ENCODE results near the gene SRGAP2C. TPM values are rescaled to one million over a fixed set of nuclear protein-coding genes. Genes with fewer than 3 reads are reported as not detected.
"Not testable (repeated sequence)": the region's sequence is repeated elsewhere in the genome, so short reads cannot be mapped to it uniquely, and the experiment has no call there.

Gene SRGAP2C
- total RNA-seq, 3 donors from 2014 or later (not counting 1 experiment from before 2014, with no cell fraction given), result 12.0 to 24.0 (median 17.5) TPM

DNA sequence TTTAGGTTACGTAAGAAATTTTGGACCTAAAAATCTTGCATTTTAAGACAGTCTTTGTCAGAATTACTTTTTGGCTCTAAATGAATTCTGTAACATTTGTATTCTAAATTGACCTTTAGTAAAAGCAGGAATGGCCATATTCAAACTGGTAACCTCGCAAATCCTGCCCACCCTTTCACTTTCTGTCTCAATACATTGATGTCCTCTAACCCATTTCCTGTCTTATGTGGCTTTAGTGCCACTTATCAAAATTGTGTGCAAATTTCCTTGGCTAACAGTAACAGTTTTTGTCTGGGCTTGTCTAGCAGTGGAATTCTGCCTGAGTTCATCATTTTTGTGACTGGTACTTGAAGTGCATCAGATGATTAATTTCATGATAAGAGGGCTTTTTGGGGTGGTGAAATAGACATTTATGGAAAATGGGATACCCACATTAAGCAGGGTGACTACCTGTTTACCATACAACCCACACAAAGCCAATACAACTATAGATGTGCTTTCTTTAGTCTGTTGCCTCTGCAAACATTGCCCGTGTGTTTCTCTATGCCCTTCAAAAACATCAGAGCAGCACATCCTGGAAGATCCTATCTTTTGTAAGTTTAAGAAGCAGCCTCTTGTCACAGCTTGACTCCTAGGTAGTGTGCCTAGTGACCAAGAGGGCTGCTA is 205.3 kb downstream of the SRGAP2C start:
- intact Hi-C loops (cut with micrococcal nuclease), result not testable (repeated sequence)
- WGBS (ENCODE audit: insufficient coverage), result no CpG with 5 or more reads among the region's 3 CpGs

DNA sequence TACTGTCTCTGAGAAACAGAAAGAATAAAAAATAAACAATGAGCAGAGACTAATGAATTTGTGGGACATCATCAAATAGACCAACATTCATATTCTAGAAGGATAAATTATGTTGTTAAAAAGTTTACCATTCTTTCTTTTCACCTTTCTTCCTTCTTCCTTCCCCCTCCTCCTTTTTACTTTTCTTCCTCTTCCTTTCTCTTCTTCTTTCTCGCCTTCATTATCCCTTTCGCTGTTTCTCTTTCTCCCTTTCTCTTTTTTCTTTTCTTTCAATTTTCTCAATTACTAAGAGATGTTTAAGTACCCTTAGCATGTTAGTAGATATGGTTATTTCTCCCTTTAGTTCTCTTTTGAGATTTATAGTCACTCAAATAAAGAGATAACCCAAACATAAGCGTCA is 207.4 kb downstream of the SRGAP2C start:
- H3K27ac Mint-ChIP-seq; H3K9me3 ChIP-seq (ENCODE audit: control insufficient read depth, insufficient read depth, low read length); H3K4me3 ChIP-seq (ENCODE audit: low read length); H3K9me3 Mint-ChIP-seq; intact Hi-C loops (cut with micrococcal nuclease); H3K4me1 ChIP-seq (ENCODE audit: control insufficient read depth, insufficient read depth, low read length); H3K4me1 Mint-ChIP-seq; H3K27me3 Mint-ChIP-seq (ENCODE audit: low read depth in 2 of 2); H3K36me3 Mint-ChIP-seq; H3K4me3 Mint-ChIP-seq; H3K36me3 ChIP-seq (ENCODE audit: control insufficient read depth, insufficient read depth, low read length); ATAC-seq; H3K27me3 ChIP-seq (ENCODE audit: control insufficient read depth, insufficient read depth, low read length); DNase-seq; H3K27ac ChIP-seq (ENCODE audit: low read length): not testable (repeated sequence)
- WGBS (ENCODE audit: insufficient coverage), result 100% methylated on average over 1 of the region's 3 CpGs

More for the DNA sequence above, 205.3 kb downstream of the SRGAP2C start:
- not testable (repeated sequence) for H3K9me3 ChIP-seq (ENCODE audit: control insufficient read depth, insufficient read depth, low read length); H3K9me3 Mint-ChIP-seq; DNase-seq; H3K4me1 Mint-ChIP-seq; H3K36me3 ChIP-seq (ENCODE audit: control insufficient read depth, insufficient read depth, low read length); ATAC-seq; H3K4me3 ChIP-seq (ENCODE audit: low read length); H3K4me3 Mint-ChIP-seq; H3K4me1 ChIP-seq (ENCODE audit: control insufficient read depth, insufficient read depth, low read length); H3K27me3 Mint-ChIP-seq (ENCODE audit: low read depth in 2 of 2); H3K27me3 ChIP-seq (ENCODE audit: control insufficient read depth, insufficient read depth, low read length); H3K36me3 Mint-ChIP-seq; H3K27ac ChIP-seq (ENCODE audit: low read length); H3K27ac Mint-ChIP-seq

DNA sequence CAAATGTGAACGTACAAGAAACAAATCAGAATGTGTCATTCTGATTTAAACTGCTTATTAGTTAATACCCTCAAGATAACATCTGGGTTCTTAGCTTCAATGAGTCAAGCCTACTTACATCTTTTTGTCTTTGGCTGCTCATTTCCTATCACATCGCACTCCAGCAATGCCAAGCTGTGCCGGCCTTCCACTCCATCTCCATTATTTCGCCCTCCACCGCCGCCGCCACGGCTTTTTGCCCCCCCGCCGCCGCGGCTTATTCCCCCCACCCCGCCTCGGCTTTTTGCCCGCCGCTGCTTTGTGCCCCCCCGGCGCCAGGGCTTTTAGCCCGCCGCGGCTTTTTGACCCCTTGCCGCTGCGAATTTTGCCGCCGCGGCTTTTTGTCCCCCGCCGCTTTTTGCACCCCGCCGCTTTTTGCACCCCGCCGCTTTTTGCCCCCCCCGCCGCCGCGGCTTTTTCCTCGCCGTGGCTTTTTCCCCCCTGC is 211.0 kb downstream of the SRGAP2C start:
- DNase-seq, result peak in 1 of 2 donors; percentile 10
- H3K9me3 Mint-ChIP-seq; H3K4me1 Mint-ChIP-seq; H3K27me3 ChIP-seq (ENCODE audit: control insufficient read depth, insufficient read depth, low read length); intact Hi-C loops (cut with micrococcal nuclease); H3K36me3 ChIP-seq (ENCODE audit: control insufficient read depth, insufficient read depth, low read length); H3K4me1 ChIP-seq (ENCODE audit: control insufficient read depth, insufficient read depth, low read length); H3K9me3 ChIP-seq (ENCODE audit: control insufficient read depth, insufficient read depth, low read length); H3K27ac ChIP-seq (ENCODE audit: low read length); ATAC-seq: not testable (repeated sequence)
- peaks cover 11 to 15% of the 10 kb centered on the region in 2 donors for H3K27me3 Mint-ChIP-seq (ENCODE audit: low read depth in 2 of 2)
- peak overlapping the region; percentile 71 for H3K4me3 Mint-ChIP-seq
- 2% methylated on average over 34 of the region's 38 CpGs for WGBS (ENCODE audit: insufficient coverage)
- peaks cover 10% of the 10 kb centered on the region for H3K36me3 Mint-ChIP-seq
- peak overlapping the region in 1 of 2 donors; percentile 53 for H3K27ac Mint-ChIP-seq
- peak overlapping the region; percentile 5 for H3K4me3 ChIP-seq (ENCODE audit: low read length)

DNA sequence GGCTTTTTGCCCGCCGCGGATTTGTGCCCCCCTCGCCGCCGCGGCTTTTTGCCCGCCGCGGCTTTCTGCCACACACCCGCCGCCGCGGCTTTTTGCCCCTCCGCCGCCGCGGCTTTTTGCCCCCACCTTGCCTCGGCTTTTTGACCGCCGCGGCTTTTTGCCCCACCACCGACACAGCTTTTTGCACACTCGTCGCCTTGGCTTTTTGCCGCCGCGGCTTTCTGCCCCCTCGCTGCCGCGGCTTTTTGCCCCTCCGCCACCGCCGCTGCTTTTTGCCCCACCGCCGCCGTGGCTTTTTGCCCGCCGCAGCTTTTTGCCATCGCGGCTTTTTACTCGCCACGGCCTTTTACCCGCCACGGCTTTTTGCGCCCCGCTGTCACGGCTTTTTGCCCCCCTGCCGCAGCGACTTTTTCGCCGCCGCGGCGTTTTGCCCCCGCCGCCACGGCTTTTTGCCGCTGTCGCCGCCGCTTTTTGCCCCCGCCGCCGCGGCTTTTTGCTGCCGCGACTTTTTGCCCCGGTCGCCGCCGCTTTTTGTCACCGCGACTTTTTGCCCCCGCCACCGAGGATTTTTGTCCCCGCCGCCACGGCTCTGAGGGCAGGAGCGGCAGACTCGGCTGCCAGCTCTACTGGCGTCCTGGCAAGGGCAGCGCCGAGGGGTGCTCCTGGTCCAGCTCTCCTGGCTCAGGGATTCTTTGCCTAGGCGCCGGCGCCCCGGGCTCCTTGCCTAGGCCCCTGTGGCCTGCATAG is 211.7 kb downstream of the SRGAP2C start:
- H3K27ac Mint-ChIP-seq, result peak overlapping the region in 1 of 2 donors; percentile 84
- intact Hi-C loops (cut with micrococcal nuclease); H3K36me3 ChIP-seq (ENCODE audit: control insufficient read depth, insufficient read depth, low read length); H3K27me3 ChIP-seq (ENCODE audit: control insufficient read depth, insufficient read depth, low read length); H3K4me1 ChIP-seq (ENCODE audit: control insufficient read depth, insufficient read depth, low read length); H3K9me3 ChIP-seq (ENCODE audit: control insufficient read depth, insufficient read depth, low read length); H3K27ac ChIP-seq (ENCODE audit: low read length): not testable (repeated sequence)
- H3K4me3 ChIP-seq (ENCODE audit: low read length), result peak overlapping the region; percentile 39
- ATAC-seq, result peak in 1 of 3 donors; percentile 67
- H3K4me3 Mint-ChIP-seq, result peak overlapping the region; percentile 86
- WGBS (ENCODE audit: insufficient coverage), result 2% methylated on average over 75 of the region's 88 CpGs
- H3K36me3 Mint-ChIP-seq, result peaks cover 15% of the 10 kb centered on the region
- peaks cover 19 to 21% of the 10 kb centered on the region in 2 donors for H3K27me3 Mint-ChIP-seq (ENCODE audit: low read depth in 2 of 2)
- H3K4me1 Mint-ChIP-seq, result peaks cover 0 to 14% of the 10 kb centered on the region in 2 donors
- peak; percentile 37 to 59 for DNase-seq
- peaks cover 9 to 14% of the 10 kb centered on the region in 2 donors for H3K9me3 Mint-ChIP-seq

DNA sequence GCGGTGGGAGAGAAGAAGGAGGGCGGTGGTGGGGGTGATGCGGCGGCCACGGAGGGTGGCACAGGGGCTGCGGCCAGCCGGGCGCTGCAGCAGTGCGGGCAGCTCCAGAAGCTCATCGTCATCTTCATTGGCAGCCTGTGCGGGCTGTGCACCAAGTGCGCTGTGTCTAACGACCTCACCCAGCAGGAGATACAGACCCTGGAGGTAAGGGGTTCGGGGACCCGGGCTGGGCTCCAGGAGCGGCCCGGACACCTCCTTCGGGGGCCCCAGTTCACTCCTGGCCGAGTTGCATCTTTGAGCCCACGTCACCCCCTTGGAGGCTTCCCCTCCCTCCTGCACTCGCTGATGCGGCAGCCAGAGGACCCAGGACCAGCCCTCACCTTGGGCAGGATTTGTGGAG is 212.3 kb downstream of the SRGAP2C start:
- Mint-ChIP-seq H3K4me3 (peak overlapping the region; percentile 86), H3K4me1 (peaks cover 0 to 14% of the 10 kb centered on the region in 2 donors), H3K27me3 (ENCODE audit: low read depth in 2 of 2) (peaks cover 19 to 21% of the 10 kb centered on the region in 2 donors), H3K9me3 (peaks cover 9 to 14% of the 10 kb centered on the region in 2 donors), H3K36me3 (peaks cover 15% of the 10 kb centered on the region), H3K27ac (peak overlapping the region in 1 of 2 donors; percentile 84)
- DNase-seq; ATAC-seq; H3K36me3 ChIP-seq (ENCODE audit: control insufficient read depth, insufficient read depth, low read length); intact Hi-C loops (cut with micrococcal nuclease); H3K27ac ChIP-seq (ENCODE audit: low read length); H3K4me3 ChIP-seq (ENCODE audit: low read length); H3K27me3 ChIP-seq (ENCODE audit: control insufficient read depth, insufficient read depth, low read length); H3K9me3 ChIP-seq (ENCODE audit: control insufficient read depth, insufficient read depth, low read length); H3K4me1 ChIP-seq (ENCODE audit: control insufficient read depth, insufficient read depth, low read length): not testable (repeated sequence)
- WGBS (ENCODE audit: insufficient coverage), result 19% methylated on average over 9 of the region's 22 CpGs

DNA sequence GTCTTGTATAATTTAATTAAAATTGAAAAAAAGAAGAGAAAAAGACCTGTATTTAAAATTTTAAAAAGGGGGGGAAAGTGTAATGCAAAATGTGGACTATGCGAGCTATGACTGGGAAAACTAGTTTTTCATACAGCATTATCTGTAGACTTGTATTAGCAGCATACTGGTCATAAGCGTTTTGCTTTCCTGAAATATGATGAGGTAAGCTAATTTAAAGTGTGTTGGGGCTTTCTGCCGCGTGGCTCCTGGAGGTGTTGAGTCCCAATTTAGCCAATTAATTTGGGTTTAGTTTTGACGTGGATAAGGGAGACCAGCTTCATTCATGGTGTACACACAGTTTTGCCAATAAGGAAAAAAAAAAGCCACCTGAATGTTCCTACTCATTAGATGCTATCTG is 214.4 kb downstream of the SRGAP2C start:
- ATAC-seq; H3K36me3 ChIP-seq (ENCODE audit: control insufficient read depth, insufficient read depth, low read length); DNase-seq; H3K4me3 Mint-ChIP-seq; H3K4me3 ChIP-seq (ENCODE audit: low read length); H3K27me3 ChIP-seq (ENCODE audit: control insufficient read depth, insufficient read depth, low read length); H3K27ac ChIP-seq (ENCODE audit: low read length); H3K9me3 ChIP-seq (ENCODE audit: control insufficient read depth, insufficient read depth, low read length); H3K4me1 ChIP-seq (ENCODE audit: control insufficient read depth, insufficient read depth, low read length); H3K27ac Mint-ChIP-seq; intact Hi-C loops (cut with micrococcal nuclease): not testable (repeated sequence)
- H3K27me3 Mint-ChIP-seq (ENCODE audit: low read depth in 2 of 2), result peaks cover 19 to 21% of the 10 kb centered on the region in 2 donors
- WGBS (ENCODE audit: insufficient coverage), result 100% methylated on average over 4 of the region's 5 CpGs
- H3K9me3 Mint-ChIP-seq, result peaks cover 9 to 14% of the 10 kb centered on the region in 2 donors
- peaks cover 15% of the 10 kb centered on the region for H3K36me3 Mint-ChIP-seq
- peaks cover 0 to 14% of the 10 kb centered on the region in 2 donors for H3K4me1 Mint-ChIP-seq

DNA sequence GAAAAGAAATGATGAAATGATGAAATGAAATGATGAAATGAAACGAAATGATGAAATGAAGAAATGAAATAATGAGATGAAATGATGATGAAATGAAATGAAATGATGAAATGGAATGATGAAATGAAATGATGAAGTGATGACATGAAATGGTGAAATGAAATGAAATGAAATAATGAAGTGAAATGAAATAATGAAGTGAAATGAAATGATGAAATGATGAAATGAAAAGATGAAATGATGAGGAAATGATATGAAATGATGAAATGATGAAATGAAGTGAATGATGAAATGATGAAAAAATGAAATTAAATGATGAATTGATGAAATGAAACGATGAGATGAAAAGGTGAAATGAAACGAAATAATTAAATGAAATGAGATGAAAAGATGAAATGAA is 215.3 kb downstream of the SRGAP2C start:
- H3K27me3 ChIP-seq (ENCODE audit: control insufficient read depth, insufficient read depth, low read length); DNase-seq; H3K4me3 Mint-ChIP-seq; H3K4me3 ChIP-seq (ENCODE audit: low read length); H3K27ac ChIP-seq (ENCODE audit: low read length); H3K27ac Mint-ChIP-seq; H3K36me3 ChIP-seq (ENCODE audit: control insufficient read depth, insufficient read depth, low read length); H3K9me3 ChIP-seq (ENCODE audit: control insufficient read depth, insufficient read depth, low read length); intact Hi-C loops (cut with micrococcal nuclease); H3K4me1 ChIP-seq (ENCODE audit: control insufficient read depth, insufficient read depth, low read length); ATAC-seq: not testable (repeated sequence)
- Mint-ChIP-seq H3K9me3 (peaks cover 9 to 14% of the 10 kb centered on the region in 2 donors), H3K27me3 (ENCODE audit: low read depth in 2 of 2) (peaks cover 19 to 21% of the 10 kb centered on the region in 2 donors), H3K36me3 (peaks cover 15% of the 10 kb centered on the region), H3K4me1 (peaks cover 0 to 14% of the 10 kb centered on the region in 2 donors)
- WGBS (ENCODE audit: insufficient coverage), result 92% methylated on average over 3 of the region's 3 CpGs
